Endothelial cell of umbilical vein (primary cell): ENCODE measurements around the gene NR3C2. TPM values are rescaled to one million over a fixed set of nuclear protein-coding genes. Genes with fewer than 3 reads are reported as not detected.

Experiments used
- BruUV-seq: library from RNA; stranded (reverse); fragments of 400-500 nt; replicated peaks from 2 replicates; lab custom pipeline; 2021; lab: Mats Ljungman, UMichigan
- CTCF ChIA-PET: fragments of 300-600, 350-600 bp; sonication (Branson Sonifier 250); formaldehyde crosslinking; loops from one replicate; lab custom pipeline; 2021; ENCODE audit warnings: antibody characterized with exemption, inconsistent platforms; lab: Charles Lee
- POLR2A ChIA-PET: fragments of 300-600, 350-600 bp; sonication (Branson Sonifier 250); formaldehyde crosslinking; loops from one replicate; lab custom pipeline; 2021; ENCODE audit warnings: antibody characterized with exemption, inconsistent platforms; lab: Charles Lee
- DNase-seq: peaks from one replicate; pipeline ENCODE4 v3.0.0-alpha.2; 2011; ENCODE audit warnings: low read depth, low spot score
- FAIRE-seq: peaks from 2 replicates; lab custom pipeline; 2011; peaks lifted over from hg19 to GRCh38; lab: Jason Lieb, UNC
- H2AFZ ChIP-seq: 2 replicates; pipeline ENCODE4 v1.6.0; 2012; ENCODE audit warnings: low read depth, low read length, control low read depth, inconsistent platforms
- H3K27ac ChIP-seq: 2 replicates; pipeline ENCODE4 v1.5.1; 2011; ENCODE audit warnings: low read depth, mild to moderate bottlenecking, control low read depth, low read length, moderate library complexity; ENCODE audit not compliant: insufficient read depth
- H3K27me3 ChIP-seq, 2 experiments: 2 replicates each; pipeline versions ENCODE4 v1.6.0 to v1.6.1; 2011; ENCODE audit warnings: low read length in 2 of 2, mixed read lengths in 1 of 2; ENCODE audit not compliant: control insufficient read depth in 2 of 2, insufficient read depth in 2 of 2
- H3K36me3 ChIP-seq, 2 experiments: 2 replicates in 1 of 2; 3 replicates in 1 of 2; pipeline ENCODE4 v1.5.1; 2011; ENCODE audit warnings: low read length in 2 of 2, mild to moderate bottlenecking in 1 of 2, moderate library complexity in 1 of 2; ENCODE audit not compliant: control insufficient read depth in 2 of 2, insufficient read depth in 2 of 2; ENCODE audit errors: extremely low read depth in 1 of 2
- H3K4me1 ChIP-seq: 3 replicates; pipeline ENCODE4 v1.5.1; 2011; ENCODE audit warnings: mild to moderate bottlenecking, low read length; ENCODE audit not compliant: control insufficient read depth, insufficient read depth; ENCODE audit errors: extremely low read depth
- H3K4me2 ChIP-seq: 2 replicates; pipeline ENCODE4 v1.6.1; 2011; ENCODE audit warnings: low read length, control low read depth, mixed read lengths; ENCODE audit not compliant: insufficient read depth
- H3K4me3 ChIP-seq, 3 experiments: fragments of 200-600 bp in 1 of 3; sonication (generic), shearing (Covaris generic) in 1 of 3; replicated peaks in 1 of 3; 2 replicates each; pipeline ENCODE4 v1.5.1; 2011 to 2016; ENCODE audit warnings: control low read depth in 3 of 3, low read length in 3 of 3, mild to moderate bottlenecking in 2 of 3, inconsistent platforms in 1 of 3, low read depth in 1 of 3, moderate library complexity in 1 of 3; ENCODE audit not compliant: insufficient read depth in 1 of 3
- H3K79me2 ChIP-seq: 2 replicates; pipeline ENCODE4 v1.6.0; 2012; ENCODE audit warnings: low read length, inconsistent platforms; ENCODE audit not compliant: control insufficient read depth, insufficient read depth
- H3K9ac ChIP-seq: replicated peaks from 2 replicates; pipeline ENCODE3; 2011; ENCODE audit warnings: low read length, control low read depth; ENCODE audit not compliant: insufficient read depth; ENCODE audit errors: extremely low read depth
- H3K9me1 ChIP-seq: replicated peaks from 3 replicates; pipeline ENCODE4 v1.6.0; 2011; ENCODE audit warnings: mild to moderate bottlenecking, low read length; ENCODE audit not compliant: control insufficient read depth, insufficient read depth; ENCODE audit errors: extremely low read depth
- H3K9me3 ChIP-seq: replicated peaks from 2 replicates; pipeline ENCODE4 v1.5.1; 2012; ENCODE audit warnings: low read length, inconsistent platforms; ENCODE audit not compliant: control insufficient read depth, insufficient read depth
- H4K20me1 ChIP-seq: replicated peaks from 2 replicates; pipeline ENCODE3; 2011; ENCODE audit warnings: mild to moderate bottlenecking, low read length; ENCODE audit not compliant: control insufficient read depth, insufficient read depth; ENCODE audit errors: extremely low read depth
- EZH2 ChIP-seq: IDR thresholded peaks from 2 replicates; pipeline ENCODE4 v1.6.1; 2012; ENCODE audit warnings: borderline replicate concordance, low read depth, mild to moderate bottlenecking, moderate library complexity, low read length, inconsistent platforms; ENCODE audit not compliant: severe bottlenecking
- FOS ChIP-seq: IDR thresholded peaks from 2 replicates; pipeline ENCODE4 v1.6.1; 2011; ENCODE audit warnings: mild to moderate bottlenecking, low read length, moderate library complexity, borderline replicate concordance; ENCODE audit not compliant: insufficient read depth
- GATA2 ChIP-seq: IDR thresholded peaks from 2 replicates; pipeline ENCODE4 v1.7.0; 2011; ENCODE audit warnings: low read depth, mild to moderate bottlenecking, moderate library complexity, mixed read lengths, low read length; ENCODE audit not compliant: insufficient read length, insufficient read depth
- JUN ChIP-seq: IDR thresholded peaks from 2 replicates; pipeline ENCODE4 v1.6.1; 2011; ENCODE audit warnings: borderline replicate concordance, low read depth; ENCODE audit not compliant: insufficient read length, insufficient read depth
- MYC ChIP-seq: IDR thresholded peaks from one replicate; pipeline ENCODE4 v1.6.1; 2011; ENCODE audit warnings: mild to moderate bottlenecking, low read depth, low read length
- POLR2A ChIP-seq: IDR thresholded peaks from 2 replicates; pipeline ENCODE4 v1.6.1; 2012; ENCODE audit warnings: low read depth, mild to moderate bottlenecking, control low read depth, low read length
- POLR2AphosphoS5 ChIP-seq: IDR thresholded peaks from 2 replicates; pipeline ENCODE4 v1.6.1; 2012; ENCODE audit warnings: low read depth, mild to moderate bottlenecking, control low read depth, low read length, moderate library complexity; ENCODE audit not compliant: insufficient read depth
- dilution Hi-C: fragments of 300-500 bp; cut with MboI; formaldehyde crosslinking; loops from one replicate; pipeline ENCODE4 v1.15.0; 2019; ENCODE audit warnings: low sequenced_read_pairs; ENCODE audit not compliant: extremely low pct_ligation_motif_present
- intact Hi-C: fragments of 100-400 bp; cut with micrococcal nuclease; formaldehyde crosslinking; loops from one replicate; pipeline ENCODE4 v1.10.0; 2022
- polyA plus RNA-seq, 4 experiments: library from polyadenylated mRNA; depleted of rRNA in 3 of 4; stranded (reverse) in 3 of 4; unstranded in 1 of 4; fragments of >200 nt; gene quantifications; 2 replicates each; pipeline versions ENCODE4 v1.2.1 to v1.2.3, GENCODE V29; 2011 to 2012; ENCODE audit warnings: missing spikeins in 1 of 4
- total RNA-seq: library from RNA; stranded (reverse); gene quantifications from 2 replicates; pipeline ENCODE4 v1.2.3, GENCODE V29; 2021
- TF ChIP-seq, protein P1 (sequence below), 2 donors: IDR thresholded peaks; 1 replicate in 1 of 2; 2 replicates in 1 of 2; pipeline ENCODE4 v1.5.1; 2011; ENCODE audit warnings: low read length in 2 of 2, mild to moderate bottlenecking in 2 of 2, moderate library complexity in 2 of 2, control low read depth in 1 of 2, inconsistent platforms in 1 of 2, low read depth in 1 of 2; ENCODE audit not compliant: insufficient read depth in 1 of 2; ENCODE audit errors: extremely low read depth in 1 of 2
- TF ChIP-seq, protein P2 (sequence below): IDR thresholded peaks from 2 replicates; pipeline ENCODE4 v1.6.1; 2011; ENCODE audit not compliant: insufficient read depth, insufficient read length

NR3C2 gene
- total and polyA plus RNA-seq, 2 donors (not counting 3 experiments of a cell fraction or from before 2014, with no cell fraction given) = 4.8 to 16.4 TPM

DNA sequence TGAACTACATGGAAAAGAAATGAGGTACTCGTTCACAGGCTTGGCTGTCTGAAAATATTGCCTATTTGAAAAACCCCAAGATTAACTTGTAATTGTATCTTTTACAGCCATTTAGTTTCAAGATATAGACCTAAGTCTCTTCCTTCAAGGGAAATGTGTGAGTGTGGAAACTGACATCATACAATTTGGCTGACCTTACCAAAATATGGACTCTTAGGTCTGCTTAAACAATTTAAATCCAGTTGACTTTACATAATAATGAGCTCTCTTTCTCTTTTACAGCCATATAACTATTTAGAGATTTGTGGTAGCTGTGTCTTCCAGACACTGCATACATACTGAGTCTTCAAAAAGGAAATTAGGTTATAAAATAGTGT is 186.9 kb downstream of the NR3C2 start:
- ChIA-PET POLR2A (no interaction called here), CTCF (interaction anchor here (0.7 to 1.2 kb wide), 2 partner anchors 31 to 205 kb away, joined by 3 read pairs; no protein-coding TSS in a partner anchor)
- Histone ChIP-seq H3K9ac (no peak overlapping the region), H3K4me2 (peak overlapping the region; percentile 12), H3K4me1 (peaks cover 15% of the 10 kb centered on the region), H4K20me1 (no peaks in the 10 kb centered on the region), H2AFZ (peak overlapping the region; percentile 29), H3K27me3 (no peaks in the 10 kb centered on the region), H3K9me1 (no peaks in the 10 kb centered on the region), H3K4me3 (no peak overlapping the region), H3K36me3 (no peaks in the 10 kb centered on the region), H3K9me3 (no peaks in the 10 kb centered on the region), H3K79me2 (no peaks in the 10 kb centered on the region), H3K27ac (no peak overlapping the region)
- FAIRE-seq (peak; percentile 84), DNase-seq (peak; percentile 64)
- intact Hi-C loops (no loop called here), dilution Hi-C loops (no loop called here)
- TF ChIP-seq POLR2AphosphoS5 = no peak
- TF ChIP-seq FOS = no peak
- no peak for TF ChIP-seq POLR2A
- TF ChIP-seq, protein P1, sequence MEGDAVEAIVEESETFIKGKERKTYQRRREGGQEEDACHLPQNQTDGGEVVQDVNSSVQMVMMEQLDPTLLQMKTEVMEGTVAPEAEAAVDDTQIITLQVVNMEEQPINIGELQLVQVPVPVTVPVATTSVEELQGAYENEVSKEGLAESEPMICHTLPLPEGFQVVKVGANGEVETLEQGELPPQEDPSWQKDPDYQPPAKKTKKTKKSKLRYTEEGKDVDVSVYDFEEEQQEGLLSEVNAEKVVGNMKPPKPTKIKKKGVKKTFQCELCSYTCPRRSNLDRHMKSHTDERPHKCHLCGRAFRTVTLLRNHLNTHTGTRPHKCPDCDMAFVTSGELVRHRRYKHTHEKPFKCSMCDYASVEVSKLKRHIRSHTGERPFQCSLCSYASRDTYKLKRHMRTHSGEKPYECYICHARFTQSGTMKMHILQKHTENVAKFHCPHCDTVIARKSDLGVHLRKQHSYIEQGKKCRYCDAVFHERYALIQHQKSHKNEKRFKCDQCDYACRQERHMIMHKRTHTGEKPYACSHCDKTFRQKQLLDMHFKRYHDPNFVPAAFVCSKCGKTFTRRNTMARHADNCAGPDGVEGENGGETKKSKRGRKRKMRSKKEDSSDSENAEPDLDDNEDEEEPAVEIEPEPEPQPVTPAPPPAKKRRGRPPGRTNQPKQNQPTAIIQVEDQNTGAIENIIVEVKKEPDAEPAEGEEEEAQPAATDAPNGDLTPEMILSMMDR (IDR thresholded peaks at IDR 0.05; ENCODE audit: extremely low read depth in 1 of 2, insufficient read depth in 1 of 2, low read depth in 1 of 2, low read length in 2 of 2) = no peak
- no peak for TF ChIP-seq EZH2
- TF ChIP-seq GATA2 = no peak
- no peak for TF ChIP-seq MYC
- TF ChIP-seq, protein P2, sequence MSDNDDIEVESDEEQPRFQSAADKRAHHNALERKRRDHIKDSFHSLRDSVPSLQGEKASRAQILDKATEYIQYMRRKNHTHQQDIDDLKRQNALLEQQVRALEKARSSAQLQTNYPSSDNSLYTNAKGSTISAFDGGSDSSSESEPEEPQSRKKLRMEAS = no peak
- no peak for TF ChIP-seq JUN
- no TSS peak for BruUV-seq
